Keratinocyte (primary cell): ENCODE results near the gene VCAN.

Experiments used
- CTCF ChIP-seq, 3 experiments: IDR thresholded peaks in 1 of 3; conservative IDR thresholded peaks in 1 of 3; optimal IDR thresholded peaks in 1 of 3; 2 replicates in 2 of 3; 3 replicates in 1 of 3; pipeline versions ENCODE3 to v1.5.1; 2011; ENCODE audit warnings: low read length in 3 of 3, mild to moderate bottlenecking in 3 of 3, moderate library complexity in 2 of 3, control low read depth in 1 of 3, inconsistent platforms in 1 of 3; ENCODE audit not compliant: insufficient read depth in 2 of 3; ENCODE audit errors: extremely low read depth in 1 of 3
- EZH2 ChIP-seq: IDR thresholded peaks from one replicate; pipeline ENCODE4 v1.6.1; 2012; ENCODE audit warnings: inconsistent platforms, mild to moderate bottlenecking, low read length, moderate library complexity

DNA sequence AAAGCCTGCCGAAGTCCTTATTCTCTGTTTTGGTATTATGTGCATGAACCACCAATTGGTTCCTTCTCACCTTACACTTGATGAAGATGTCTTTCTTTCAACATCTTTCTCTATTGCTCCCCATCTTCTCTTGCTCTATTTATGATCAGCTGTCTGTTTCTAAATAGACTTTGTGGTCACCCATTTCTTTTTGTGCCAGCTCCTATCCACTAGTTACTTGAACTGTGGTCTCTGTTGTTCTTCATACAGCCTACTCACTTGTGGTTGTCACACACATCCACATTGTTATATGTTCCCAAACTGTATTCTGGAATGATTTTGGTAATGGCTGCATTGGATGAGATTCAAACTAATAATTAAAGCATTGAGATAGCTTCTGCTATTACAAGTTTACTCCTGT is 11.4 kb downstream of the VCAN start:
- TF ChIP-seq CTCF (optimal IDR thresholded peaks at IDR 0.05 in 1 of 3, IDR thresholded peaks at IDR 0.05 in 1 of 3, conservative IDR thresholded peaks at IDR 0.05 in 1 of 3; ENCODE audit: extremely low read depth in 1 of 3, insufficient read depth in 2 of 3, low read length in 3 of 3) (no peak), EZH2 (no peak)
